Fibroblast of lung (primary cell): ENCODE results near the gene CA12.

Source experiments
- CTCF ChIP-seq, 2 donors: IDR thresholded peaks in 1 of 2; conservative IDR thresholded peaks in 1 of 2; 1 replicate in 1 of 2; 2 replicates in 1 of 2; pipeline ENCODE4 v1.5.1; 2011 to 2012; ENCODE audit warnings: low read length in 2 of 2, control low read depth in 1 of 2, inconsistent platforms in 1 of 2, low read depth in 1 of 2, mild to moderate bottlenecking in 1 of 2
- EZH2 ChIP-seq: IDR thresholded peaks from 2 replicates; pipeline ENCODE4 v1.5.1; 2012; ENCODE audit warnings: low read length, control low read depth, mild to moderate bottlenecking; ENCODE audit errors: missing control alignments

DNA sequence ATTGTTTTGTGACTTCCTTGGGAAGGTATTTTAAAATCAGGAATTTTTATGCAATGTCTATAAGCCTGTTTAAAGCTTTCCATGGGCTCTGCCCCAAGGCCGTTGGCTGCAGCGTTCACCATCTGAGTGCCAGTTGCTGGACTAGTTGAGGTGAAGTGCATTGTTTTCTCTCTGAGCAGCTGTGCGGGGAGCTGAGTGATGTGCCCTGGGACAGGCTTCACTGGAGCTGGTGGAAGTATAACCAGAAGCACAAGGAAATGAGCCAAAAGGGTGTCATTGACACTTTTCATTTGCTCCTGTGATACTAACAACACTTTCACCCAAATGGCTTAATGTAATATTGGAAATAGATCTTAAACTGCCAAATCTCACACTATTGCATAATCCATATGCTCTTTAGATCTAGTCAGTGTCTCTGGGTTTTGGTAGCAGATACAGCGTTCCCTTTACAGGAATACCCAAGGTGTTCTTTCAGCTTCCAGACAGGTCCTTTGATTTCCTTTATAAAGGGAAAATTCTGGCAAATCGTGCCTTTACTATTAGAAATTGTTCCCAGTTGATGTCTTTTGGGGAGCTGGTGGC lies 75.1 kb downstream of the CA12 start:
- TF ChIP-seq CTCF (conservative IDR thresholded peaks at IDR 0.05 in 1 of 2, IDR thresholded peaks at IDR 0.05 in 1 of 2; ENCODE audit: low read depth in 1 of 2, low read length in 2 of 2) (no peak), EZH2 (no peak)
